Measurements from ENCODE around the gene SLC32A1.
A peak's percentile ranks its signal among the peaks of the same experiment; 100 is the strongest.

SLC32A1 gene

GRCh38 chr20:38725931-38726803 is 1.9 kb downstream of the SLC32A1 start:
- DNase-seq = peak; percentile 31

- DNase-seq = no peak
Measured at GRCh38 chr20:38726804-38727606, 2.7 kb downstream of the SLC32A1 start.

- DNase-seq = no peak
Measured at GRCh38 chr20:38727607-38728190, 3.4 kb downstream of the SLC32A1 start.

GRCh38 chr20:38728191-38728781 is 4.0 kb downstream of the SLC32A1 start:
- DNase-seq = no peak

- no peak for DNase-seq
Measured at GRCh38 chr20:38728911-38729642, 4.8 kb downstream of the SLC32A1 start.

GRCh38 chr20:38729767-38730166 is 5.5 kb downstream of the SLC32A1 start:
- DNase-seq = no peak

- DNase-seq = no peak
Measured at GRCh38 chr20:38730167-38730988, 6.1 kb downstream of the SLC32A1 start.

- DNase-seq = peak; percentile 34
Measured at GRCh38 chr20:38730989-38731737, 6.9 kb downstream of the SLC32A1 start.

GRCh38 chr20:38731738-38732113 is 7.4 kb downstream of the SLC32A1 start:
- no peak for DNase-seq

- DNase-seq = no peak
Measured at GRCh38 chr20:38732981-38733380, 8.7 kb downstream of the SLC32A1 start.

- DNase-seq = no peak
Measured at GRCh38 chr20:38735172-38735571, 10.9 kb downstream of the SLC32A1 start.

GRCh38 chr20:38737887-38738286 is 13.6 kb downstream of the SLC32A1 start:
- DNase-seq = no peak

GRCh38 chr20:38745757-38746156 is 21.5 kb downstream of the SLC32A1 start:
- no peak for DNase-seq

- DNase-seq = no peak
Measured at GRCh38 chr20:38747495-38748096, 23.3 kb downstream of the SLC32A1 start.

GRCh38 chr20:38748097-38748860 is 24.0 kb downstream of the SLC32A1 start, which contains the start of gene ACTR5:
ACTR5 (plus strand) TSS chr20:38748460; CDS start chr20:38748479, 19 bp downstream.
- peak; percentile 84 for DNase-seq

GRCh38 chr20:38748861-38749149 is 24.5 kb downstream of the SLC32A1 start:
- DNase-seq = no peak

GRCh38 chr20:38751360-38751976 is 27.2 kb downstream of the SLC32A1 start:
- DNase-seq = peak; percentile 18

GRCh38 chr20:38752029-38752428 is 27.7 kb downstream of the SLC32A1 start:
- no peak for DNase-seq

- DNase-seq = no peak
Measured at GRCh38 chr20:38754924-38755323, 30.6 kb downstream of the SLC32A1 start.
